Neural progenitor cell (in vitro differentiated cells): ENCODE data around the gene SOX2. TPM values are rescaled to one million over a fixed set of nuclear protein-coding genes. Genes with fewer than 3 reads are reported as not detected.
A peak's percentile ranks its signal among the peaks of the same experiment; 100 is the strongest.

ENCODE experiments used
- DNase-seq: peaks from one replicate; pipeline ENCODE4 v3.0.0-alpha.2; 2016; ENCODE audit warnings: low spot score
- H2AFZ ChIP-seq: fragments of 200-600 bp; sonication (generic); replicated peaks from 2 replicates; pipeline ENCODE4 v1.6.1; 2016; ENCODE audit warnings: antibody characterized with exemption
- H3F3A ChIP-seq: fragments of 200-600 bp; sonication (generic); 2 replicates; pipeline ENCODE4 v1.6.1; 2016; ENCODE audit warnings: antibody characterized with exemption, low read depth
- H3K27ac ChIP-seq: fragments of 200-600 bp; sonication (generic); 2 replicates; pipeline ENCODE4 v1.5.1; 2016; ENCODE audit warnings: mild to moderate bottlenecking
- H3K27me3 ChIP-seq: fragments of 200-600 bp; sonication (generic); 2 replicates; pipeline ENCODE4 v1.6.1; 2016; ENCODE audit warnings: mild to moderate bottlenecking, moderate library complexity
- H3K36me3 ChIP-seq: fragments of 200-600 bp; sonication (generic); 2 replicates; pipeline ENCODE4 v1.5.1; 2016
- H3K4me1 ChIP-seq: fragments of 200-600 bp; sonication (generic); 2 replicates; pipeline ENCODE4 v1.6.1; 2016; ENCODE audit warnings: mixed run types
- H3K4me2 ChIP-seq: fragments of 200-600 bp; sonication (generic); 2 replicates; pipeline ENCODE4 v1.6.1; 2016
- H3K4me3 ChIP-seq: fragments of 200-600 bp; sonication (generic); 2 replicates; pipeline ENCODE4 v1.5.1; 2016
- H3K79me2 ChIP-seq: fragments of 200-600 bp; sonication (generic); 2 replicates; pipeline ENCODE4 v1.6.1; 2016; ENCODE audit warnings: low read depth
- H3K9ac ChIP-seq: fragments of 200-600 bp; sonication (generic); 2 replicates; pipeline ENCODE4 v1.6.1; 2016
- H3K9me3 ChIP-seq: fragments of 200-600 bp; sonication (generic); 2 replicates; pipeline ENCODE4 v1.5.1; 2016; ENCODE audit warnings: low read depth
- H4K20me1 ChIP-seq: fragments of 200-600 bp; sonication (generic); 2 replicates; pipeline ENCODE4 v1.6.1; 2016; ENCODE audit warnings: low read depth
- H3K27ac Mint-ChIP-seq: 3 replicates; pipeline ENCODE4 v1.8.0; 2021; ENCODE audit warnings: mixed read lengths
- H3K27me3 Mint-ChIP-seq: 2 replicates; pipeline ENCODE4 v1.8.0; 2022; ENCODE audit warnings: low read depth, mild to moderate bottlenecking, inconsistent platforms, moderate library complexity, mixed read lengths; ENCODE audit not compliant: insufficient read depth
- H3K36me3 Mint-ChIP-seq: 3 replicates; pipeline ENCODE4 v1.8.0; 2021; ENCODE audit warnings: mixed read lengths
- H3K4me1 Mint-ChIP-seq: 3 replicates; pipeline ENCODE4 v1.8.0; 2021; ENCODE audit warnings: mixed read lengths
- H3K4me3 Mint-ChIP-seq: 3 replicates; pipeline ENCODE4 v1.8.0; 2021; ENCODE audit warnings: mild to moderate bottlenecking, moderate library complexity, mixed read lengths
- H3K9me3 Mint-ChIP-seq: 3 replicates; pipeline ENCODE4 v1.8.0; 2020; ENCODE audit warnings: mixed read lengths
- EZH2 ChIP-seq: fragments of 200-600 bp; sonication (generic); IDR thresholded peaks from 2 replicates; pipeline ENCODE4 v1.6.1; 2017; ENCODE audit warnings: antibody characterized with exemption, mild to moderate bottlenecking, moderate library complexity
- EZH2phosphoT487 ChIP-seq: fragments of 200-600 bp; sonication (generic); IDR thresholded peaks from 2 replicates; pipeline ENCODE4 v1.6.1; 2017; ENCODE audit warnings: antibody characterized with exemption
- total RNA-seq: library from RNA; depleted of rRNA; stranded (reverse); fragments of >200 nt; gene quantifications from 2 replicates; pipeline ENCODE4 v1.2.3, GENCODE V29; 2015; ENCODE audit warnings: low replicate concordance
- TF ChIP-seq, protein P1 (sequence below): fragments of 200-600 bp; sonication (generic); IDR thresholded peaks from 2 replicates; pipeline ENCODE4 v1.5.1; 2017; ENCODE audit warnings: antibody characterized with exemption, mild to moderate bottlenecking

The SOX2 gene
- total RNA-seq, 1 donor from 2014 or later: 605 TPM

DNA sequence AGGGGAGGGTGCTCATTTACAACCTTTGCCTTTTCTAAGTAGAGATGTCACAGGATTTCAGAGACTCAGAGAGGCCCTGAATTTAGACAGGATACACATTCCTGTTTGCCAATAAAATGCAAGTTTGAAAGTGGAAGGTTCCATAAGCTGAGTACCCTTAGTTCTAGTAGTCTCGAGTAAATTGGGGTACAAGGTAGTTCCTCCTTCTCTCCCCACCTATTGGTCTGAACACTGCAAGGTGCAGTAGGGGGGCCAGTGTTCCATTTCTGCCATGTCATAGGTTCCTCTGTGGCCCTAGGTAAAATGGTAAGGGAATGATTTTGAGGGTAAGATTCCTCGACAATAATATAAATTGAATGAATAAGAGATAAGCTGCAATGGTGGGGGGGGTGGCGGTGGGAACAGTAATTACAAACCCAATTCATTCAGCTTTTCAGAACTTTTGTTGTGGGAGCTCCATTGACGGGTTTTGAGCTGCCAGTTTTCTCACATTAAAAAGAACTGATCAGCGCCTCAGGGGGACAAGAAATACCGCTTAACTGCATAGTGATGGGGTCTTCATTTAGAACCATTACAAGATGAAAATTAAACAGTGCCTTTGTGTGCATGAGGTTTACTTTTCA, 5.9 kb downstream of the SOX2 start:
- Histone ChIP-seq H3K4me3 (peak overlapping the region; percentile 98), H4K20me1 (peaks cover 98% of the 10 kb centered on the region), H3K27ac (peak overlapping the region; percentile 99), H3K79me2 (peaks cover 99% of the 10 kb centered on the region), H3K9ac (peak overlapping the region; percentile 86), H3K4me2 (peak overlapping the region; percentile 99), H3K36me3 (peaks cover 44% of the 10 kb centered on the region), H3F3A (peaks cover 100% of the 10 kb centered on the region), H3K4me1 (peaks cover 56% of the 10 kb centered on the region), H3K27me3 (no peaks in the 10 kb centered on the region), H2AFZ (no peak overlapping the region), H3K9me3 (no peaks in the 10 kb centered on the region)
- Mint-ChIP-seq H3K36me3 (peaks cover 39% of the 10 kb centered on the region), H3K4me1 (peaks cover 56% of the 10 kb centered on the region), H3K9me3 (peaks cover 3% of the 10 kb centered on the region), H3K27me3 (peaks cover 5% of the 10 kb centered on the region), H3K27ac (peak overlapping the region; percentile 82), H3K4me3 (no peak overlapping the region)
- DNase-seq: no peak
- TF ChIP-seq, protein P1, sequence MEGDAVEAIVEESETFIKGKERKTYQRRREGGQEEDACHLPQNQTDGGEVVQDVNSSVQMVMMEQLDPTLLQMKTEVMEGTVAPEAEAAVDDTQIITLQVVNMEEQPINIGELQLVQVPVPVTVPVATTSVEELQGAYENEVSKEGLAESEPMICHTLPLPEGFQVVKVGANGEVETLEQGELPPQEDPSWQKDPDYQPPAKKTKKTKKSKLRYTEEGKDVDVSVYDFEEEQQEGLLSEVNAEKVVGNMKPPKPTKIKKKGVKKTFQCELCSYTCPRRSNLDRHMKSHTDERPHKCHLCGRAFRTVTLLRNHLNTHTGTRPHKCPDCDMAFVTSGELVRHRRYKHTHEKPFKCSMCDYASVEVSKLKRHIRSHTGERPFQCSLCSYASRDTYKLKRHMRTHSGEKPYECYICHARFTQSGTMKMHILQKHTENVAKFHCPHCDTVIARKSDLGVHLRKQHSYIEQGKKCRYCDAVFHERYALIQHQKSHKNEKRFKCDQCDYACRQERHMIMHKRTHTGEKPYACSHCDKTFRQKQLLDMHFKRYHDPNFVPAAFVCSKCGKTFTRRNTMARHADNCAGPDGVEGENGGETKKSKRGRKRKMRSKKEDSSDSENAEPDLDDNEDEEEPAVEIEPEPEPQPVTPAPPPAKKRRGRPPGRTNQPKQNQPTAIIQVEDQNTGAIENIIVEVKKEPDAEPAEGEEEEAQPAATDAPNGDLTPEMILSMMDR: no peak
- TF ChIP-seq EZH2 (no peak), EZH2phosphoT487 (no peak)

- Histone ChIP-seq H3K9ac (peak overlapping the region; percentile 23), H3K27ac (peak overlapping the region; percentile 99), H2AFZ (no peak overlapping the region), H3K9me3 (no peaks in the 10 kb centered on the region), H3F3A (peaks cover 100% of the 10 kb centered on the region), H4K20me1 (peaks cover 95% of the 10 kb centered on the region), H3K4me1 (peaks cover 63% of the 10 kb centered on the region), H3K27me3 (no peaks in the 10 kb centered on the region), H3K79me2 (peaks cover 99% of the 10 kb centered on the region), H3K4me3 (peak overlapping the region; percentile 98), H3K36me3 (peaks cover 41% of the 10 kb centered on the region), H3K4me2 (peak overlapping the region; percentile 99)
- Mint-ChIP-seq H3K9me3 (peaks cover under 1% of the 10 kb centered on the region), H3K27me3 (peaks cover 5% of the 10 kb centered on the region), H3K4me3 (no peak overlapping the region), H3K27ac (peak overlapping the region; percentile 94), H3K36me3 (peaks cover 35% of the 10 kb centered on the region), H3K4me1 (peaks cover 63% of the 10 kb centered on the region)
- no peak for DNase-seq
- TF ChIP-seq, protein P1: no peak
- TF ChIP-seq EZH2: no peak
- no peak for TF ChIP-seq EZH2phosphoT487
Measured at GRCh38 chr3:181718369-181718768, 6.6 kb downstream of the SOX2 start.

DNA sequence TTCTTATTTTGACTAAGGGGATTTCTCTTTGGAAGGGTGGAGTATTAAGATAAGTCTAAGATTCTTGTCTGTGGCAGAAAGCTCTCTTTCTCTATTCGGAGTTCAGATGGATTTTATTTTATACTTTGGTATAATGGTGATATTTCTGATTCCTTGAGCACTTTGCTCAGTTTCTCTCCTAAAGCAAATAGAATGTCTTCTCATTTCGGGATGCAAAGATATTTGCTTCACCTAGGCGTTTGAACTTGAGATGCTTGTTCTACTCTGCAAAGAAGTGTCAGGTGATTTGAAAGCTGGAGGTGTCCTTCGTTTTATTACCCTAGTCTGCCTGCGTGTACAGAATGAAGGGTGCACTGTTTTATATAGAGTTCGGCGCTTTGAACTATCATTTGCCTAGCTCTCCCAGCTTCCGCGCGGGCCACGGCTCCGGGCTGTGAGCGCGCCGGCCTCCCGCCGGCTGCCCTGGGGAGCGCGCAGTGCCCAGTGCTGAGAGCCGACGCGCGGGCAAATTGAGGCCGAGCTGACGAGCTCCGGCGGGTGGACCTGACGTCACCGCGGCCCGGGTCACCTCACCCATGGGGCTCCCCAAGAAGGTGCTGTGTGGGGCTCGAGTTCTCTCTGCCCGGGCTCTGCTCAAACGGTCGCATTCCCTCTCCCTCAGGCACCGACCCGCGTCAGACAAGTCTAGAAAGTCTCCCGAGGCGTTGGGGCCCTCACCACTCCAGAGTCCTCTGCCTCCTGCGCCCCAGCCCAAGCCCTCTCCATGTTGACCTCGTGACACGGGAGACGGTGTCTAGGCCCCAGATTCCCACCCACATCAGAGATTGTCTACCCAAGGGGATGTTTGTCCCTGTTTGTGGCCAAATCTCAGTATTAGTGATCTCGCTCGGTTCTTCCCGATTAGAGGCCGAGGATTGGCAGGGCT, 7.5 kb downstream of the SOX2 start:
- H3K4me1 Mint-ChIP-seq: peaks cover 72% of the 10 kb centered on the region
- Histone ChIP-seq H2AFZ (no peak overlapping the region), H3K79me2 (peaks cover 99% of the 10 kb centered on the region), H3K27me3 (no peaks in the 10 kb centered on the region), H3K4me3 (peak overlapping the region; percentile 98), H3K4me2 (peak overlapping the region; percentile 99), H4K20me1 (peaks cover 86% of the 10 kb centered on the region), H3K4me1 (peaks cover 72% of the 10 kb centered on the region), H3K9ac (no peak overlapping the region), H3K9me3 (no peaks in the 10 kb centered on the region), H3K36me3 (peaks cover 32% of the 10 kb centered on the region), H3K27ac (peak overlapping the region; percentile 99), H3F3A (peaks cover 100% of the 10 kb centered on the region)
- H3K27ac Mint-ChIP-seq: peak overlapping the region; percentile 94
- DNase-seq: no peak
- no peaks in the 10 kb centered on the region for H3K9me3 Mint-ChIP-seq
- no peak for TF ChIP-seq EZH2phosphoT487
- no peak for TF ChIP-seq EZH2
- TF ChIP-seq, protein P1: no peak
- H3K4me3 Mint-ChIP-seq: peak overlapping the region; percentile 71
- peaks cover 32% of the 10 kb centered on the region for H3K36me3 Mint-ChIP-seq
- peaks cover 3% of the 10 kb centered on the region for H3K27me3 Mint-ChIP-seq
